A172 (cell line): ENCODE data around the gene SPON1. TPM values are rescaled to one million over a fixed set of nuclear protein-coding genes. Genes with fewer than 3 reads are reported as not detected.
"Not testable (repeated sequence)": the region's sequence is repeated elsewhere in the genome, so short reads cannot be mapped to it uniquely, and the experiment has no call there.

Experiments
- DNase-seq: peaks from one replicate; pipeline ENCODE4 v3.0.0-alpha.2; 2015; ENCODE audit warnings: low spot score
- total RNA-seq: library from RNA; depleted of rRNA; stranded (reverse); fragments of >200 nt; shearing (Covaris generic); gene quantifications from 2 replicates; pipeline ENCODE4 v1.2.3, GENCODE V29; 2014

Gene SPON1
- total RNA-seq, 1 experiment from 2014 or later: 0.29 TPM

DNA sequence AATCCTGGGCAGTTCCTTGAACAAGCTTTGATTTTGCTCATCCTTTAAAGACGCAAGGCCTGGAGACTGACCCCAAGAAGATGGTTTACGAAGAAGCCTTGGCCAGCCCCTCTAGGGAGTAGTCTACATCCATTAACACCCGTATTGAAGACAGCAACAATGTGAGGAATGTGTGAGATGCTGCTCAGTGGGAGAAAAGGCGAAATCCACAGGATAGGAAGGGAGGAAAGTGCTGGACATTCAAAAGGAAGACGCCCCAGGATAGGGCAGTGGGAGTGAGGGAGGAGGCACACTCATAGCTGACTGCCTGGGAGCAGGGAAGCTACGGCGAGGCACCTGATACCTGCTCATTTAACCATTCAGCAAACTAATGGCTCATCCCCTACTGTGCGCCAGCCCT lies 282.4 kb downstream of the SPON1 start:
- DNase-seq: no peak

DNA sequence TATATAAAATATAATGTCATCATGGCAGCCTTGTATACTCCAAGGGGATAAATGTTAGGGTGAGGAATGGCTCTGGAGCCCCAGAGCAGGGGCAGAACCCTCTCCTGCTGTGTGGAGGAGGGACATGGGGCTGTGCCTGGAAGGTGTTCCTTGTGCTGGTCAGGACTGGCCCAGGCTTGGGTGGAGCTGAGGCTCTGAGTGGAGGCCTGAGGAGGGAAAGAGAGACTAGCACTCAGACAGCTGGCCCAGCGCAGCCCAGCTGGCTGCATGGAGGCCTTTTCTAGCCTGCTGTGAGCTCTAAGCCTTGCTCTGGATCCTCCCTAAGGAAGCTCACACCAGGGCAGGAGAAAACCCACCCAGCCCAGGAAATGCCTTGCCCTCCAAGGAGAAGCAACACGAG lies 282.9 kb downstream of the SPON1 start:
- DNase-seq: no peak

DNA sequence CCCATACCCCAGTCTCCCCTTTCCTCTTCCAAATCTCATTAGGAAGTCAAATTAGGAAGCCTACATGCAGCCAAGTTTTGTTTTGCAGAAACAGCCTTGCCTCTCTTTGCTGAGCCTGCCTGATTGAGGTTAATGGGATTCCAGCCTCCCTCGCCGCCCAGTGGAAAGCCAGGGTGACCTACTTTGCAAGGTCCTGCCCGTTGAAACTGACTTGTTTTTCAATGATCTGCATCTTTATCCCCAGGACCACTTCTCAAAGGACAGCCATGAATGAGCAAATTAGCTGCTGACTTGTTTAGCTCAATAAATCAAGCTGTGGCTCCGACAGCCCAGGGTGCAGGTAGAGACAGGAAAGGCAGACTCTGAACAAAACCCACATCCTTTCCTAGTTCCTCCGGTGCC lies 286.1 kb downstream of the SPON1 start:
- no peak for DNase-seq

DNA sequence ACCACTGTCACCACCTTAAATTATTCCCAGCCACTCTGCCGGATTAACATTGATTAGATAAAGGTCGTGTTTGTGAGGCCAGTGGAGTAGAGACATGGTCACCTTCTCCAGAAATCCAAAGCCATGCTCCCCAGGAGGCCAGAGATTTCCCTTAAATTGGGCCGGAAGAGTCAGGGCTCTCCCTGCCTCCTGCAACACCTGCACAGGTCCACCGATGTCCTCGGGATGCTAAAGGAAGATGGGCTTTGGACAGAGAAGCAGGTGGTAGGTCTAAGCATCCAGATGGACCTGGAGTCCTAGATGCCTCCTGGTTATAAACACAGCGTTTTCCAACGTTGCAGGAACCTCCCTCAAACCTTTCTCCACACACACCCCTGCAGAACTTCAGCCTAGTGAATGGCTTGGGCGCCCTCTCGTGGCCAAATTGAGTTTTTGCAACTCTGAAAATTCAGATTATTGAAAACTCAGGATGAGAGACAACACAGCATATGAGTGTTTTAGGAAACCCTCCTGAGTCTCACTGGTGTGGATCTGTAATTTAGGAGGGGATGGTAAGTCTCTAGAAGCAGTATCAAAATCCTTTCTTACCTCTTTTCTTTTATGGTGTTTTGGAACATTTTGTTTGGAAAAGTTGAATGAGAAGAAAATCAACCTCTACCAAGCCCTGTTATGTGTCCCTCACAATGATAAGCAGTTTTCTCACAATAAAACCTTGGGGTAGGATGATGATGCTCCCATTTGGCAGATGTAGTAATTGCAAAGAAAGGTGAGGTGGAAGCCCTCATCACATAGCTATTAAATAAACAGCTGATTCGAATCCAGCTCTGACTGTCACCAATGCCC lies 286.8 kb downstream of the SPON1 start:
- DNase-seq: peak; percentile 64

DNA sequence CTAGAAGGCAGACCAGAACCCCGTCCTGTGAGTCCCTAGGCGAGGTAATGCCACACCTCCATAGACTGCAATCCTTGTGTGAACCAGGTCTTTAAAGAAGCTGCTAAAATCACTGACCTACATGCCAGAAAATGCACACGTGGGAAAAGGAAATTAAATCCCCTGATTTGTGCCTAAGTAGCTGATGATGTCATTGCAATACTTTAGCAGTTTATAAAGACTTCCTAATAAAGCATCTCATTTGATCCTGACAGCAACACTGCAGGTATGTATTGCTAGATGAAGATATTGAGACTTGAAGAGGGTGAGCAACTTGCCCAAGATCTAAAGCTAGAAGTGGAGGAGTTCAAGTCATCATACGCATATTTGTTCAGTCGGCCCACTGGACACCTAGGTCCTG lies 289.2 kb downstream of the SPON1 start:
- DNase-seq: no peak

DNA sequence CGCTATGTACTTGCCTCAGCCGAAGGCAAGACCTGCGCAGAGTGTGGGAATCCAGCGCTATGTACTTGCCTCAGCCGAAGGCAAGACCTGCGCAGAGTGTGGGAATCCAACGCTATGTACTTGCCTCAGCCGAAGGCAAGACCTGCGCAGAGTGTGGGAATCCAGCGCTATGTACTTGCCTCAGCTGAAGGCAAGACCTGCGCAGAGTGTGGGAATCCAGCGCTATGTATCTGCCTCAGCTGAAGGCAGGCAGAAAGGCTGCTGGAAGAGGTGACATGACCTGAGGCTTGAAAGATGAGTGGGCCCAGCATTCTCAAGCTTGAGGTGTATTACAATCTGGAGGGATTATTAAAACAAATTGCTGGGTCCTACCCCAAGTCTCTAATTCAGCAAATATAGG lies 290.0 kb downstream of the SPON1 start:
- DNase-seq: not testable (repeated sequence)

DNA sequence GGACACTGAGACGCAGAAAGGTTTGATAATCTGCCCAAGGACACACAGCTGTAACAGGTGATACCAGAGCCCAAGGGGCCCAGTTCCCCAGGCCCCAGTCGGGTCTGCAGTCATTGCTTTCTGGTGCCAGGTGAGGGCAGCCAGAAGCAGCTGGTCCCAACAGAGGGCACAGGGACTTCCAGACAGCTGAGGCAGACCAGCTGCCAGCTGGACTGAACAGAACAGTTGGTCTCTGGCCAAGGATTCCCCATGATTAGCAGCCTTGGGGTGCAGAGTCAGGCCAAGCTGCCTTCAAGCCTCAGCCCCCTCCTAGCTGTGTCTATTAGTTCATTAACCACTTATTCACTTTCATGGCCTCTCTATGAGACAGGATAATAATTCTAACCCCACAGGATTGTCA lies 290.9 kb downstream of the SPON1 start:
- DNase-seq: no peak

DNA sequence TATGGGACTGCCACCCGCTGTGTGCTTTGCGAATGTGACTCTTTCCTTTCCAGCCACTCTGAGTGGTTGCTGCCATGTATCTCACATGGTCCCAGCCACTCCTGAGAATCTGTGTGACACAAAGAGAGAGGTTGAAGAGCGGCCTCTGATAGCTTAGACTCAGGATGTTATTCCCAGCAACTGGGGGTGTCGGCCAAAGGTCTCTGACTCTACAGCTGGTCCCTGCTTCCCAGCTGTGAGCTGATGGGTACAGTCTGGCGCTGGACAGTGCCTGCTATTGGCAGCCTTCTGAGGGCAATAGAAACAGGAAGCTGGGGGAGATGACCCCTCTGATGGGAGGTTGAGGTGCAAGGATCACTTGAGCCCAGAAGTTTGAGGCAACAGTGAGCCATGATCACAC lies 291.3 kb downstream of the SPON1 start:
- no peak for DNase-seq

DNA sequence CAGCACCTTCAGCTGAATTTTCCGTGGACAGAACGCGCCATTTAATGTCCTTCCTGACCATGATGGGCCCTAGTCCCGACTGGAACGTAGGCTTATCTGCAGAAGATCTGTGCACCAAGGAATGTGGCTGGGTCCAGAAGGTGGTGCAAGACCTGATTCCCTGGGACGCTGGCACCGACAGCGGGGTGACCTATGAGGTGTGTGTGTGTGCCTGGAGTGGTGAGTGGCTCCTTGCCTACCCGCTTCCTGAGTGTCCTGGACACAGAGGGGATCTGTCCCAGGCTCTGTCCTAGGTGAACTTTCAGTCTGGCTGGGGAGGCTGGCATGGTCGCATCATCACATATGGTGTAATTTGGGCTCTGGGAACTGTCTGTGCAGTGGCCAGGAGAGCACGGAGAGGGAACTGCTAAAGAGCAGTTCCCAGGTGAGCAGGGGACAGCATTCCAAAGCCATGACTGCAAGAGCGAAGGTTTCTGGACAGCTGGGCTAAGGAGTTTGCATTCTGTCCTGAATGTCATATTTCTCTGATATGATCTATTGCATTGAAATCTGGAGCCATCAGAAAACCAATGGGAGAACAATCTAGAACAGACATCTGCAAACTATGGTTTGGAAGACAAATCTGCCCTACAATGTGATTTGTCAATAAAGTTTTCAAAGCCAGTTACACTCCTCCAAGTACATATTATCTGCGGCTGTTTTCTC lies 292.2 kb downstream of the SPON1 start:
- no peak for DNase-seq

DNA sequence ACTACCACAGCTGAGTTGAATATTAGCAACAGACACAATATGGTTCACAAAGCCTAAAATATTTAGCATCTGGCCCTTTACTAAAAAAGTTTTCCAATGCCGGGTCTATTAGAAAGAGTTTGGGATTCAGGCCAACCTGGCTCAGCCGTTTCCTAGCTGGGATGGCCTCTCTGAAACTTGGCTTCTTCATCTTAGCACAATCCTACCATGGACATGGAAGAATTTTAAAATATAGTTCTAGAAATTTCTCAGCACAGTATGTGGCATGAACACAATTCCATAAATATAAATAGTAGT lies 292.7 kb downstream of the SPON1 start:
- DNase-seq: no peak

DNA sequence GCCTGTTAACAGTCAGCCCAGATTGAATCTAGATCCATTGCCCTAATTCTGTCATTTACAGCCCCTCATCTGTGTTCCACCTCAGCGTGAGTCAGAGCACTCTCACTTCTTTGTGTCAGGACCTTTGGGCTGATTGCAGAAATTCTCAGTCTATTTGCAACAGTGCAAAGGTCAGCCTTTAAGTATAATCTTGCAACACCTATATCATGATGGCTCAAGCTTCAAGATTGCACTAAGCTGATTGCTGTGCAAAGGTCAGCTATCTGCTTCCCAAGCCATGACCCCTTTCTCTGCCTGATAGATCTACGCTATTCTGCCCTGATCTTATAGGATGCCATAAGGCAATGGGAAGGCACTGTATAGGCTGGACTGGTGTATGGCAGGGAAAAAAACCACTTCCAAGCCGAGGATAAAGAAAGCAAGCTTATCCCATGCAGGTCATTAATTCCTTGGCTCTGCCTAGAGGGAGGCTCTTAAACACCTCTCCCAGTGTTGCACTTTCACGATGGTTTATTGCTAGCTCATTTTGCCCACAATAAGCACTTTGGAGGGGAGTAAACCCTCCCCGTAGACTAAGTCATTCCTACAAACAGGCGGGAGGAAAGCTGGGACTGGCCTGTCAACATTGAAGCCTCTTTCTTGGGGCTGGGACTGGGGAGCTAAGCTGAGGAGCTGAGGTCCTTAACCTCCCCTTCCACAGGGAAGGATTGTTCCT lies 295.9 kb downstream of the SPON1 start:
- peak; percentile 36 for DNase-seq

DNA sequence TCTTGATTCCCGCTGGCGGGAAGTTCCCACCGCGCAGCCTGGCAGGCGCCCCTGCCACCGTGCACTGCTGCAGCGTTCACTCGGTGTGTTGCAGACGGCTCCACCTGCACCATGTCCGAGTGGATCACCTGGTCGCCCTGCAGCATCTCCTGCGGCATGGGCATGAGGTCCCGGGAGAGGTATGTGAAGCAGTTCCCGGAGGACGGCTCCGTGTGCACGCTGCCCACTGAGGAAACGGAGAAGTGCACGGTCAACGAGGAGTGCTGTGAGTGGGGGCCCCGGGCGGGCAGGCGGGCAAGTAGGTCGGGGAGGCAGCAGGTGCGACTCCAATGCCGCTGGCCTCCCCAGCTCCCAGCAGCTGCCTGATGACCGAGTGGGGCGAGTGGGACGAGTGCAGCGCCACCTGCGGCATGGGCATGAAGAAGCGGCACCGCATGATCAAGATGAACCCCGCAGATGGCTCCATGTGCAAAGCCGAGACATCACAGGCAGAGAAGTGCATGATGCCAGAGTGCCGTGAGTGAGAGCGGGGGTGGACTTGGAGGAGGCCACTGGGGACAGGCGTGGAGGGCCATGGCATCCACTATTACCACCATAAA lies 296.8 kb downstream of the SPON1 start:
- DNase-seq: no peak

DNA sequence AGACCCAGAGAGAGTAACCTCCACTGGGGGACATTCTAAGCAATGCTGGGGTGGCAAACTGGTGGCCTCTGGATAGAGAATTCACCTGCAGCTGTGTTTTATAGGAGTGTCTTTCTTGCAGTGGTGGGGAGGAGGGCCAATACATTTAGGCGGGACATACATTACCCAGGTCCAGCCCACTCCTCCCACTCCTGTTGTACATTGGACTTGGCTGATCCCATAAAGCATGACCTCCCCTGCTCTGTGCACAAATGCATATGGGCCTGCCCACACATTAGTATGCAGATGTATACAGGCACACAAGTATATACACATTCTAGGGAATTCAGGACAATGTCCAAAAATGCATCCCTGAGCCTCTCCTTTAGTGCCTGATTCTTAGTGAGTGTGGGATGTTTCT lies 297.4 kb downstream of the SPON1 start:
- no peak for DNase-seq

DNA sequence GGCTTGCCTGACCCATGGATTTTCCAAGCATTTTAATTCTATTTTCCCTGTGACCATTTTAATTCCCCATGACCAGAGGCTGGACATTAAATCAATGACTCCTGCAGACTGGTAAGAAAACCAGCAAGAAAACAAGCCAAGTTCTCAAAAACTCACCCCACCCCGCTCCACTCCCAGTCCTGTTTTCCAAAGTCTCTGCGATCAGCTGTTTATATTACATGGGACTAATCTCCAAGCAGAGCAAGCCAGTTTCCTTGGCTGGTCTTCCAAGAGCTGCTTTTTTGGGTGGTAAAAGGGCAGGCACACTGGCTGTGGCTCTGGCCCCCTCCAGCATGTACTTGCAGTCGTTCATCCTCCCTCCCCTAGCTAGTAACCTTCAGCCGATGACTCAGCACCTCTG lies 298.5 kb downstream of the SPON1 start:
- no peak for DNase-seq

DNA sequence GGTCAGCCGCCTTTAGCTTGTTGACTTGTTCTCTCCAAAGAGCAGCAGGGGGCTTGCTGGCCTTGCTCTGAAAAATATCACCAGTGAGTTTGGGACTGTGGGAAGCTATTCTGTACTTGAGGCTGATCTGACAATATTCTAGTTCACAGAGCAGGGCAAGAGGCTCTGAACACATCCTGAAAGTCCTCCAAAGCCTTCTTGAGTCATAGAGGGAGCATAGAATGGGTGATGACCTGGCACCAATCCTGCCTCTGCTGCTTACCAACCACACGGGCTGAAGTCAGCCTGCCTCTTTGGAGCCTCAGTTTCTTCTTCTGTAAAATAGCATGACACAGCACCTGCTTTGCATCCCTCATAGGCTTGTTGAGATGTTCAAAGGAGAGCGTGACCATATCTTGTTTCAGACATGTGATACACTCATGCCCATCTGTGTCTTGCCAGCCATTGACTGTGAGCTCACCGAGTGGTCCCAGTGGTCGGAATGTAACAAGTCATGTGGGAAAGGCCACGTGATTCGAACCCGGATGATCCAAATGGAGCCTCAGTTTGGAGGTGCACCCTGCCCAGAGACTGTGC lies 299.8 kb downstream of the SPON1 start:
- no peak for DNase-seq

DNA sequence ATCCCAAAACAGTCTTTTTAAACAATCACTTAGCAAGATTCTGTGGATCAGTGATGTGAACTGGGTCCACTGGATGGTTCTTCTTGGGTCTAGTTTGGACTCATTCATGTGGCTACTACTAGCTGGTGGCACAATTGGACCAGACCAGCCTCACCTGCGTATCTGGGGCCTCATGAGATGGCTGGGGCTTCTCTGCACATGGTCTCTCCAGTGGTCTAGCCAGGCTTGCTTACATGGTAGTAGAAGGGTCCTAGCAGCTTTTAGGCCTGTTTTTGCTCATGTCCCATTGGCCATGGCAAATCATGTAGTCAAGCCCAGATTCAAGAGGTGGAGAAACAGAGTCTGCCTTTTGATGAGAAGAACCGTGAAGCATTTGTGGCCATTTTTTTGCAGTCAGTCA lies 302.4 kb downstream of the SPON1 start:
- DNase-seq: no peak

DNA sequence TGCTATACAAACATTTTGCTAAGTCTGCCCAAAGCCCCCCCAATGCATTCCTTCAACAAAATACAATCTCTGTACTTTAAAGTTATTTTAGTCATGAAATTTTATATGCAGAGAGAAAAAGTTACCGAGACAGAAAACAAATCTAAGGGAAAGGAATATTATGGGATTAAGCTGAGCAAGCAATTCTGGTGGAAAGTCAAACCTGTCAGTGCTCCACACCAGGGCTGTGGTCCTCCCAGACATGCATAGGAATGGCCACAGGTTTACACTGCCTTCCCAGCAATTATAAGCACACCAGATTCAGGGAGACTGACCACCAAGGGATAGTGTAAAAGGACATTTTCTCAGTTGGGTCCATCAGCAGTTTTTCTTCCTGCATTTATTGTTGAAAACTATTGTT lies 304.1 kb downstream of the SPON1 start:
- DNase-seq: no peak

DNA sequence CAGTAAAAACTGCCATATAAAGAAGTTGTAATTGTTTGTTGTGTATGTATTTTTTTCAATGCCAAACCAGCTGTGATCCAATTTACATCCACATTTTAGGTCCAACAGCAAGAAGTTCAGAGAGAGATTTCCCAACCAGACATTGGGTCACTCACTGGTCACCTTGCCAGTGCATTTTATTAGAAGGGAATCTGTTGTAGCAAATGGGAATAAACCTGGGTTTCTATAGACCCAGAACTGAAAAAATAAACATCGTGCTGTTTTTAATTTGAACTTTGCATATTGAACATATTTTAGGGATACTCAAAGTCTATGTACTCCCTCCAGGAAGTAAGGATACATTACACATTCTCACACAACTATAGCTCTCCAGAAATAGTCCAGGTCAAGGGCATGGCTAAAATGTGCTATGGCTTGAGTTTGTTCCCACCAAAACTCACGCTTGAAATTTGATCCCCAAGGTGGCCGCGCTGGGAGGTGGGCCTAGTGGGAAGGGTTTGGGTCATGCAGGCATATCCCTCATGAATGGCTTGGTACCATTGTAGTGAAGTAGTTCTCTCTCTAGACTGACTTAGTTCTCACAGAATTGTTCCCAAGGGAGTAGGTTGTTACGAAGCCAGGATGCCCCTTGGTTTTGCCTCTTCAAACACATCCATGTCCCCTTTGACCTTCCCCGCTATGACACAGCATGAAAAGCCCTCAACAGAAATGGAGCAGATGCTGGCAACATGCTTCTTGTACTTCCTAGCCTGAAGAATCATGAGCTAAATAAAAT lies 305.5 kb downstream of the SPON1 start:
- DNase-seq: no peak

DNA sequence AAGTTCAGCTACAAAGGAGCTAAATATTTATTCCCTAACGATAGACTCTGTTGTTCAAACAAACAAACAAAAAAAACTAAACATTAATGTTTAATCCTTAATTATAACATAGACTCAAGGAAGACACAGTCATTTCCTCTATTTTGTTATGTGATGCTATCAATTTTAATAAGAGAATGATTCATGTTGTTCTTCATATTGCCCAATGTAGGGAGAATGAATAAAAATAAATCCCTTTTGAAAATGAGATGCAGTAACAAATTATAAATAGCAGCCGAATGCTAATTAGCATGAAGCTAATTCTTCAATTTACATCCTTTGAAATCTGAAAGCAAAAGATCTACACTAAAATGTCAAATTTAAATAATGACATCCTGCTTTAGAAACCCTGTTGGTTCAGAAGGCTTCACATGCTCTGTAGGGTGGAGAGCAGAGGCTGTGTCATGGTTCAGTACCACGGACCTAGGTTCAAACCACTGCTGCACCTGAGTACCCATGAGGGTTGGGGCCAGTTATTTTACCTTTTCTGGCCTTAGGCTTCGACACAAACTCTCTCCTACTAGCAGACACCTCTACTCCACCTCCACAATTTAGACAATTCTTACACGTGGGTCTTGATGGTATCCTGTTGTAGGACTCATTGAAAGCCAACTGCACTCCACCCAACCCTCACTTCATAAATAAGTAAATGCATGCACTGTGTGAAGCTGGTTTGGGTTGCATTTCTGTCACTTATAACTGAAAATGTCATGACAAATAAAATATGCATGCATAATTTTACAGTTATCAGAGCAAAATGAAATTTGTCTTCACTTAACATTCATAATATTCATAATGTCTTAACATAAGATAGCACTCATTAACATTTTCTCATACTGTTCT lies 307.4 kb downstream of the SPON1 start:
- no peak for DNase-seq
